Stimulated activated naive CD8-positive, alpha-beta T cell treated with anti-CD3 and anti-CD28 coated beads, Interleukin-15, Interleukin-2, amounts not matched to agents 100 ng/mL and 50 ng/mL, for 24 hours (primary cell): ENCODE measurements around the gene RNF31.
A peak's percentile ranks its signal among the peaks of the same experiment; 100 is the strongest.

ENCODE experiments used
- H3K27ac Mint-ChIP-seq: one replicate; pipeline ENCODE4 v1.8.0; 2021; ENCODE audit warnings: mild to moderate bottlenecking, mixed read lengths
- H3K27me3 Mint-ChIP-seq: one replicate; pipeline ENCODE4 v1.8.0; 2021; ENCODE audit warnings: mixed read lengths
- H3K36me3 Mint-ChIP-seq: one replicate; pipeline ENCODE4 v1.8.0; 2021; ENCODE audit warnings: low read depth, mixed read lengths
- H3K4me1 Mint-ChIP-seq: one replicate; pipeline ENCODE4 v1.8.0; 2021; ENCODE audit warnings: low read depth, mixed read lengths
- H3K4me3 Mint-ChIP-seq: one replicate; pipeline ENCODE4 v1.8.0; 2021; ENCODE audit warnings: mild to moderate bottlenecking, mixed read lengths
- H3K9me3 Mint-ChIP-seq: one replicate; pipeline ENCODE4 v1.8.0; 2021; ENCODE audit warnings: mixed read lengths

The RNF31 gene

DNA sequence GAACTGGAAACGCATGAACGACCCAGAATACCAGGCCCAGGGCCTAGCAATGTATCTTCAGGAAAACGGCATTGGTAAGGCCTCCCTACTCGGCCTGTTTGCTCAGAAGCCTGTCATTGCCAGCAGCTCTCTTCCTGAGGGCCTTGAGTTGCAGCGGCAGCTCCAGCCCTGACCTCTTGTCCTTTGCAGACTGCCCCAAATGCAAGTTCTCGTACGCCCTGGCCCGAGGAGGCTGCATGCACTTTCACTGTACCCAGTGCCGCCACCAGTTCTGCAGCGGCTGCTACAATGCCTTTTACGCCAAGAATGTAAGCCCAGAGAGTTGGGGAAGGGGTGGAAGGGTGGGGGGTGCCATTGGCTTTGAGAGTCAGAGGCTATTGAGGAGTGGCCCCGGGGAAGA lies 10.0 kb downstream of the RNF31 start:
- Mint-ChIP-seq H3K36me3 (peaks cover 63% of the 10 kb centered on the region), H3K4me1 (peaks cover 24% of the 10 kb centered on the region), H3K27me3 (no peaks in the 10 kb centered on the region), H3K27ac (no peak overlapping the region), H3K4me3 (no peak overlapping the region), H3K9me3 (no peaks in the 10 kb centered on the region)

DNA sequence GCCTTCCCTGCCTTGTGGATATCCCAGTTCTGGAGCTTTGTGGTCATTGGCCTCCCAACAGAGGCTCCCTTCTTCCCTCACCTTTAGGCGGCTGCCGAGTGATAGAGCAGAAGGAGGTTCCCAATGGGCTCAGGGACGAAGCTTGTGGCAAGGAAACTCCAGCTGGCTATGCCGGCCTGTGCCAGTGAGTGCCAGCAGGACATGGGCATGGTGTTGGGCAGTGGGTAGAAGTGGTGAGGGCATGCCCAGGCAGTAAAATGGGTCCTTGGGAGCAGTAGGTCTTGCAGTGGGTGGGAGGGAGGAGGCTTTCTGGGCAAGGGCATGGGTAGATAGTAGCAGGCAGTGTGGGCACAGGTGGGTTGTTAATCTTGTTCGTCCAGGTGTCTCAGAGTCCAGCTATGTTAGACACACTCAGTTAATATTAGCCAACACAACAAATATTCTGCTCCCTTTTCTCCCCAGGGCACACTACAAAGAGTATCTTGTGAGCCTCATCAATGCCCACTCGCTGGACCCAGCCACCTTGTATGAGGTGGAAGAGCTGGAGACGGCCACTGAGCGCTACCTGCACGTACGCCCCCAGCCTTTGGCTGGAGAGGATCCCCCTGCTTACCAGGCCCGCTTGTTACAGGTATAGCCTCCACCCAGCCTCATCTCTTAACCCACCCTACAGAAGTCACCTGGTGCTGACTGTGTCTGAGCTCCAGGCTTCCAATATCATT lies 12.6 kb downstream of the RNF31 start:
- H3K4me1 Mint-ChIP-seq: peaks cover 45% of the 10 kb centered on the region
- H3K27ac Mint-ChIP-seq: peak overlapping the region; percentile 100
- H3K4me3 Mint-ChIP-seq: no peak overlapping the region
- no peaks in the 10 kb centered on the region for H3K9me3 Mint-ChIP-seq
- peaks cover 80% of the 10 kb centered on the region for H3K36me3 Mint-ChIP-seq
- no peaks in the 10 kb centered on the region for H3K27me3 Mint-ChIP-seq

DNA sequence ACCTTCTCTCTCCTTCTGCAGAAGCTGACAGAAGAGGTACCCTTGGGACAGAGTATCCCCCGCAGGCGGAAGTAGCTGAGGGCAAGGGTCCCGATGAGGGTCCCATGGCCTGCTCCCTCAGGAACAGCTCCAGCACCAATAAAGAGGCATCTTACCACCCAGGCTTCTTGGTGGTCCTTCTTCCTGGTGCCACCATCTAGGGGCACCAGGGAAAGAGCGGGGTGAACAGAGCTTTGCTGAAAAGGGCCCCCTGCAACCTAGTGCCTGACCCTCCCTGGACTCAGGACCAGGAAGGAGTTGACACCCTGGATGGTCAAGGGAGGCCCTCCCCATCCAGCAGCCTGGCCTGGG lies 13.2 kb downstream of the RNF31 start:
- H3K27me3 Mint-ChIP-seq: no peaks in the 10 kb centered on the region
- H3K4me1 Mint-ChIP-seq: peaks cover 47% of the 10 kb centered on the region

DNA sequence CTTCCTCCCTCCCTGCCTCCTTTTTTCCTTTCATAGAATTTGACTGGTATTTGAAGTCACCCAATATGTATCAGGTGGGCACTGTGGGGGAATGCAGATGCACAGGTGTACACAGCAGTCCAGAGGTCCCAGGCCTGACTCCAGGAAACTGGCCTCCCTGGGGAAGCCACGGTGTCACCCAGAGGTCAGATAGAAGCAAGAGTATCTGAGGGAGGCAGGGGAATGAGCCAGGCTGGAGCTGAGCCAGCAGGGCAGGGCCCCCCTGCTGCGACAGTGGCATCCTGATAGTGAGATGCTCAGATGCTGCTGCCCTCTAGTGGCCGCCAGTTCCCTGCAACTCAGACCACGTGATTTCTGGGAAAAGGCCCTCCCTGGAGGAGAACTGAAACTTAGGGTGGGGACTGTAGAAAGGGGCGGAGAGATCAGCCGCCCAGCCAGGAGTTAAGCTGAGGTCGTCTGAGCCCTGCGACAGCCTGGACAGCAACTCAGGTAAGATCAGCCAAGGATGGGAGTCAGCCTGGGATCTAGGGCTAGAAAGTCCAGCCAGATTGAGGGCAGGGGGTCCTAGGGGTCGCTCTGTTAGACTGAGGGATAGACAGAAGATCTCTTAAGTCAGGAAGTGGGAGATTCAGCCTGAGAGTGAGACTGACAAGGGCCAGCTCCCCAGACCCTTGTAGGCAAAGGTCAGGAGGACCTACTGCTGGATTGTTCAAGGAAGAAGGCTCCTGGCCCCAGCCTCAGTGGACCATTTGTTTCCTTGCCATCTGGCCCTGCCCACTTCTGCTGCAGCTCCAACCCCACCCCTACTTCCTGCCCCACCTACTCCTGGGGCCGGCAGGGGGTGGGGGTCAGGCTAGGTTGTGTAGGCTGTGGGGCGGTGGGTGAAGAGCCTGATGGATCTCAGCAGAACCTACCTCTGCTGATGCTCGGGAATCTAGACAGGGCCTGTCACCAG lies 13.8 kb downstream of the RNF31 start, which contains the start of gene IRF9:
IRF9 (plus strand) TSS at position 416 of the 955 bp plus-strand sequence. CDS start 880 bp downstream, outside the sequence.
- Mint-ChIP-seq H3K4me1 (peaks cover 51% of the 10 kb centered on the region), H3K36me3 (peaks cover 80% of the 10 kb centered on the region)

More for the DNA sequence above, 13.2 kb downstream of the RNF31 start:
- H3K9me3 Mint-ChIP-seq: no peaks in the 10 kb centered on the region
- H3K27ac Mint-ChIP-seq: peak overlapping the region; percentile 100
- peaks cover 80% of the 10 kb centered on the region for H3K36me3 Mint-ChIP-seq
- H3K4me3 Mint-ChIP-seq: no peak overlapping the region

DNA sequence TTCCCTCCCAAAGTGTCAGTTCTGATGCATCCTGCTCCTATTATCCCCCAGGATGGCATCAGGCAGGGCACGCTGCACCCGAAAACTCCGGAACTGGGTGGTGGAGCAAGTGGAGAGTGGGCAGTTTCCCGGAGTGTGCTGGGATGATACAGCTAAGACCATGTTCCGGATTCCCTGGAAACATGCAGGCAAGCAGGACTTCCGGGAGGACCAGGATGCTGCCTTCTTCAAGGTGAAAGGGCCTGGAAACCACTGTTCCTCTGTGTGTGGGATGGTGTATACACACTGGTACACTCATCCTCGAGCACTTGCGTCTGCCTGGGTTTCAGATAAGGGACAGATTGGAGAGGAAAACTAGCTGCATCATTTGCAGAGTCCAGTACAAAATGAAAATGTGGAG lies 14.8 kb downstream of the RNF31 start:
- H3K27ac Mint-ChIP-seq: peak overlapping the region; percentile 100
- peaks cover 51% of the 10 kb centered on the region for H3K4me1 Mint-ChIP-seq
- H3K27me3 Mint-ChIP-seq: no peaks in the 10 kb centered on the region
- no peaks in the 10 kb centered on the region for H3K9me3 Mint-ChIP-seq
- peaks cover 83% of the 10 kb centered on the region for H3K36me3 Mint-ChIP-seq
- H3K4me3 Mint-ChIP-seq: peak overlapping the region; percentile 97

More for the DNA sequence above, 13.8 kb downstream of the RNF31 start, which contains the start of gene IRF9:
- Mint-ChIP-seq H3K27me3 (no peaks in the 10 kb centered on the region), H3K27ac (peak within 1 kb of the TSS; percentile 100), H3K4me3 (peak within 1 kb of the TSS; percentile 97), H3K9me3 (no peaks in the 10 kb centered on the region)

DNA sequence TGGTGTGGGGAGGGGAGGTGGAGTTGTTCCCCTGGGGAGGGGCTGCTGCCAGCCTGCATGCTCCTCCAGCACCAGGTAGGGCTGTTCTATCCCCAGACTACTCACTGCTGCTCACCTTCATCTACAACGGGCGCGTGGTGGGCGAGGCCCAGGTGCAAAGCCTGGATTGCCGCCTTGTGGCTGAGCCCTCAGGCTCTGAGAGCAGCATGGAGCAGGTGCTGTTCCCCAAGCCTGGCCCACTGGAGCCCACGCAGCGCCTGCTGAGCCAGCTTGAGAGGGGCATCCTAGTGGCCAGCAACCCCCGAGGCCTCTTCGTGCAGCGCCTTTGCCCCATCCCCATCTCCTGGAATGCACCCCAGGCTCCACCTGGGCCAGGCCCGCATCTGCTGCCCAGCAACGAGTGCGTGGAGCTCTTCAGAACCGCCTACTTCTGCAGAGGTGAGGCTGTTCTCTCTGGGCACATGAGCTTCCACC lies 17.3 kb downstream of the RNF31 start:
- H3K9me3 Mint-ChIP-seq: no peaks in the 10 kb centered on the region
- no peaks in the 10 kb centered on the region for H3K27me3 Mint-ChIP-seq
- peaks cover 82% of the 10 kb centered on the region for H3K36me3 Mint-ChIP-seq
- peak overlapping the region; percentile 78 for H3K27ac Mint-ChIP-seq
- H3K4me3 Mint-ChIP-seq: no peak overlapping the region
- peaks cover 58% of the 10 kb centered on the region for H3K4me1 Mint-ChIP-seq

DNA sequence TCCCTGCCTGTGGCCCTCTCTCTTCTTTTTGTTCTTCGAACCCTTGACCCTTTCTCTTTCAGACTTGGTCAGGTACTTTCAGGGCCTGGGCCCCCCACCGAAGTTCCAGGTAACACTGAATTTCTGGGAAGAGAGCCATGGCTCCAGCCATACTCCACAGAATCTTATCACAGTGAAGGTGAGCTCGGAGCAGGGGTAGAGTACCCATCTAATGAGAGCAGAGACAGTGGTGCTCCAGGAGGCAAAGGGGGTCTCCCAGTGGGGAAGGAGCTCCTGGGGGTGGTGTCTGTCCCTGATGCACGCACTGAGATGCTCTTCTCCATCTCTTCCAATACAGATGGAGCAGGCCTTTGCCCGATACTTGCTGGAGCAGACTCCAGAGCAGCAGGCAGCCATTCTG lies 18.5 kb downstream of the RNF31 start:
- Mint-ChIP-seq H3K36me3 (peaks cover 76% of the 10 kb centered on the region), H3K4me3 (no peak overlapping the region), H3K27ac (peak overlapping the region; percentile 71), H3K27me3 (no peaks in the 10 kb centered on the region), H3K9me3 (no peaks in the 10 kb centered on the region), H3K4me1 (peaks cover 54% of the 10 kb centered on the region)

DNA sequence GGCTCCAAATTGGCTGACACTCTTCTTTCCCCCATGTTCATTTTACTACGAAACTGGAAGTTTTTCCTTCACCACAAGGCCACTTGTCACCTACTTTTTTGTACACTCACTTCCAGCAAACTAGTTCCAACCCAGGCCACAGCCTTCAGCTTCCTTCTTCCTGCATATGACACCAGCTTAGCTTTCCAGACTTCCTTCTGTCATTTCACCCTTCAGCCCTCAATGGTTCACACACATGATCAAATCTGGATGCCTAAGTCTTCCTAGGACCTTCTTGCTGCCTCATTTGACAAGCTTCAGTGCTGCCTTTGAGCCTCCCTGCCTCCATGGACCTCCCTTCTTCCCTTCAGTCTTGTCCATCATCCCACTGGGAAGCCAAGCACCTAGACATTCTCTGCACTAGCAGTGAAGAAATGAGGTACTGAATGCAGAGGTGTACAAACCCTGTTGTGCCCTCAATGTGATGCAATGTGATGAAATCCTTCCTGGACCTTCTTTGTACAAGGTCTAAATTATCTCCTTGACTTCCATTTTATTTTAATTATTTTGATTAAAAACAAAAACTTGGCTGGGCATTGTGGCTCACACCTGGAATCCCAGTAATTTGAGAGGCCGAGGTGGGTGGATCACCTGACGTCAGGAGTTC lies 20.3 kb downstream of the RNF31 start:
- no peaks in the 10 kb centered on the region for H3K27me3 Mint-ChIP-seq
- peaks cover 53% of the 10 kb centered on the region for H3K4me1 Mint-ChIP-seq
- H3K36me3 Mint-ChIP-seq: peaks cover 63% of the 10 kb centered on the region
- H3K4me3 Mint-ChIP-seq: no peak overlapping the region
- no peaks in the 10 kb centered on the region for H3K9me3 Mint-ChIP-seq
- peak overlapping the region; percentile 82 for H3K27ac Mint-ChIP-seq

DNA sequence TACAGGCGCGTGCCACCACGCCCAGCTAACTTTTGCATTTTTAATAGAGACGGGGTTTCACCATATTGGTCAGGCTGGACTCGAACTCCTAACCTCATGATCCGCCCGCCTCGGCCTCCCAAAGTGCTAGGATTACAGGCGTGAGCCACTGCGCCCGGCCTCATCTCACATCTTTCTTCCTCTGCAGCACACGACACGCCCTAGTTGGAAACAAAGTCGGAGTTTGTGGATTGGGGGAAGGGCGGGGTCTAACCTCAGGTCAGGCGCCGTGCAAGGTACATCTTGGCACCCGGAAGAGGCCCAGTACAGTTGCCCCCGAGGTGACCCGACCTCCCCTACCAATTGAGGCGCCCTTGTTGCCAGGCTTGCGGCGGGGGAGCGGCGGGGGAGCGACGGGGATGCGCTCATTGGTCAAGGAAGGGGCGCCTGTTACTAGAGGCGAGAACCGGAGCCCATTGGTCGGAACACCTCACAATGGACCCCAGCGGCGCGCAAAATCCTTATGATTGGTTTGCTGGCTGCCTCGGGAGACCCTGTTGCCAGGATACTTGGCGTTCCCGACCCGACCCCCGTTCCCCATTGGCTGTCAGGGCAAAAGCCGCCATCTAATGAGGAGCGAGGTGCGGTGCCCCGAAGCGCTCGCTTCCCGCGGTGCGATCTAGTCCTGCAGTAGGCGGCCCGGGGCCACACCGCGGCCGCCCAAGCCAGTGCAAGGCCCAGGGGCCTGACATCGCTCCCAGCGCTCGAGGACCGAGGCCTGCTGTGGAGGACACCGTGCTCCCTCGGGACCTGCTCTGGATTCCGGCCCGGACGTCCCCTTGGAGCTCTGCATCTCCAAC lies 24.3 kb downstream of the RNF31 start, which contains the start of gene REC8:
REC8 (plus strand) TSS at position 659 of the 839 bp plus-strand sequence. CDS start 473 bp downstream, outside the sequence.
- Mint-ChIP-seq H3K9me3 (no peaks in the 10 kb centered on the region), H3K27ac (peak within 1 kb of the TSS; percentile 76), H3K36me3 (peaks cover 42% of the 10 kb centered on the region), H3K27me3 (no peaks in the 10 kb centered on the region), H3K4me3 (peak within 1 kb of the TSS; percentile 80), H3K4me1 (peaks cover 29% of the 10 kb centered on the region)

DNA sequence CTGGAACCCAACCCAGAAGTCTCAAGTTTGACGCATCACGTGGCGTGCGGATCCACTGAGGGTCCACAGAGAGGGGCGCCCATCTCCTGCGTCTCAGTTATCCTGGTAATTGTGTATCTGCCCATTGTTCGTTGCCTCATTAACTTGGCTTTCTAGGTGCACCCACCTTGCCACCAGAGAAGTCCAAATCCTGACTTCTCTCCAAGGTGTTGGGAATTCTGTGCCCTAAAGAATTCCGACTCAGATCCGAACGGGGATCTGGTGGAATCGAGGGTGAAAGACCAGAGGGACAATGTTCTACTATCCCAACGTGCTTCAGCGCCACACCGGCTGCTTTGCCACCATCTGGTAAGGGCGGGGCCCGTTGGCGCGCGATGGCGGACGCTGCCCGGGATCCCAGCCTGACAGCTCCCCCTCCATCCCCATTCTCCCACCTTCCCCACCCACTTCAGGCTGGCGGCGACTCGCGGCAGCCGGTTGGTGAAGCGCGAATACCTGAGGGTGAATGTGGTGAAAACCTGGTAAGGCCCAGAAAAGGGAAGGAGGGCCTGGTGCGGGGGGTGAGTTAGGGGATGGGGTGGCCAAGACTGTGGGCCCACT lies 25.1 kb downstream of the RNF31 start:
- peak overlapping the region; percentile 40 for H3K27ac Mint-ChIP-seq
- H3K27me3 Mint-ChIP-seq: no peaks in the 10 kb centered on the region
- peaks cover 39% of the 10 kb centered on the region for H3K36me3 Mint-ChIP-seq
- no peaks in the 10 kb centered on the region for H3K9me3 Mint-ChIP-seq
- peak overlapping the region; percentile 80 for H3K4me3 Mint-ChIP-seq
- H3K4me1 Mint-ChIP-seq: peaks cover 28% of the 10 kb centered on the region

DNA sequence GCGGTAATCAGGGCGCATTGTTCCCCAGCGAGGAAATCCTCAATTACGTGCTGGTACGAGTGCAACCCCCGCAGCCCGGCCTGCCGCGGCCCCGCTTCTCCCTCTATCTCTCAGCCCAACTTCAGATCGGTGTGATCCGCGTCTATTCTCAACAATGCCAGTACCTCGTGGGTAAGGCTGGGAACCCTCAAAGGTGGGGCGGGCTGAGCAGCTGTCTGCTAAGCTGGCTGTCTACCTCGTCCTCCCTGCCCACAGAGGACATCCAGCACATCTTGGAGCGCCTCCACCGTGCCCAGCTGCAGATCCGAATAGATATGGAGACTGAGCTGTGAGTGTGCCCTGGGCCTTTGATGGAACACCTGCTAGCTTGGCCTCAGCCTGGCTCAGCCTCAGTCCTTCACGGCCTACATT lies 25.6 kb downstream of the RNF31 start:
- H3K27me3 Mint-ChIP-seq: no peaks in the 10 kb centered on the region
- no peak overlapping the region for H3K27ac Mint-ChIP-seq
- peaks cover 26% of the 10 kb centered on the region for H3K4me1 Mint-ChIP-seq
- no peaks in the 10 kb centered on the region for H3K9me3 Mint-ChIP-seq
- peak overlapping the region; percentile 80 for H3K4me3 Mint-ChIP-seq
- H3K36me3 Mint-ChIP-seq: peaks cover 34% of the 10 kb centered on the region

DNA sequence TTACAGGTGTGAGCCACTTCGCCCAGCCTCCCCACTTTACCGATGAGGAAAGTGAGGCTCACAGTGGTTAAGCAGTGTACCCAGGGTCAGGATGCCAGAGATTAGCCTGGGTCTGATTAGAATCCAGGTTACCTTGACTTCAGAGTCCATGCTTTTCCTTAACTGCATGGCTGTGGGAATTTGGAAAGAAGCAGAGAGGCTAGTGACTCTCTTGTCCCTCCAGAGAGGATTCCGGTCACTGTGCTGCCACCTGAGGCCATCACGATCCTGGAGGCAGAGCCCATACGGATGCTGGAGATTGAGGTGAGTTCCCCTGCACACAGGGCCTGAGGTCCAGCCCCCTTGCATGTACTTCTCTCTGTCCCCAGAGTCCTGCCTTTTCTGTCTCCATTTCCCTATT lies 29.3 kb downstream of the RNF31 start:
- H3K4me1 Mint-ChIP-seq: peaks cover 9% of the 10 kb centered on the region
- no peaks in the 10 kb centered on the region for H3K27me3 Mint-ChIP-seq
- H3K4me3 Mint-ChIP-seq: no peak overlapping the region
- H3K36me3 Mint-ChIP-seq: peaks cover 44% of the 10 kb centered on the region
- no peaks in the 10 kb centered on the region for H3K9me3 Mint-ChIP-seq
- no peak overlapping the region for H3K27ac Mint-ChIP-seq

DNA sequence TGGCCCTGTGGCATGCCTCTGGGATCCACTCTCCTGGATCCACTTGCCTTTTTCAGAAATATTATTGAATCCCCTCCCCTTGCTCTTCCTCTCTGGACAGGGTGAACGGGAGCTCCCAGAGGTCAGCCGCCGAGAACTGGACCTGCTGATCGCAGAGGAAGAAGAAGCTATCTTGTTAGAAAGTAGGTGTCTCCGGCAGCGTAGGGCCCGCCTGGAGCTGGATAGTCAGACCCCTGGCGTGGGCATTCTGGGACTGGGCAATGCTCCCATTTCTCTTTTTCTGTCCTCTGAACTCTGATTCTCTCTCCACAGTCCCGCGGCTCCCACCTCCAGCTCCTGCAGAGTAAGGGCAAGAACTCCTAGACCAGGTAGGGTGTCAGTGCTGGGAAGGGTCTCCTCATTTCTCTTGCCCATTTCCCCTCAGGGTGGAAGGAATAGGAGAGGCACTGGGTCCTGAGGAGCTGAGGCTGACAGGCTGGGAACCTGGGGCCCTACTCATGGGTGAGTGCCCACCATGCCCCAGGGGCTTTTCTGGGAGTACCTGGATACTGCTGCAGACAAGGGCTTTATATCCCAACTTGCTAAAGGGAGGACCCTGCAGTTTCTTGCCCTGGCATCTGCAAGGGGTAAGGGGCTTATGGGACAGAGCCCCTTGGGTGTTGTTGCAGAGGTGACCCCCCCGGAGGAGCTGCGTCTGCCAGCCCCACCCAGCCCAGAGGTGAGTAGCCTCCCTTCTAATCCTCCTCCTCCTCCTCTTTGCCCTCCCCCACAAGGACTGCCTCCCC lies 29.9 kb downstream of the RNF31 start:
- peak overlapping the region; percentile 49 for H3K27ac Mint-ChIP-seq

More for the DNA sequence above, 29.9 kb downstream of the RNF31 start:
- no peak overlapping the region for H3K4me3 Mint-ChIP-seq
- peaks cover 5% of the 10 kb centered on the region for H3K4me1 Mint-ChIP-seq
- H3K9me3 Mint-ChIP-seq: no peaks in the 10 kb centered on the region
- no peaks in the 10 kb centered on the region for H3K27me3 Mint-ChIP-seq
- peaks cover 49% of the 10 kb centered on the region for H3K36me3 Mint-ChIP-seq
